ENCODE data around the gene HNRNPAB. TPM values are rescaled to one million over a fixed set of nuclear protein-coding genes. Genes with fewer than 3 reads are reported as not detected.
A peak's percentile ranks its signal among the peaks of the same experiment; 100 is the strongest.

HNRNPAB gene
- polyA plus RNA-seq (ENCODE audit: insufficient read length): 163 TPM
- long read RNA-seq, donor 1, transcript HNRNPAB-202 (8 exons, 1,796 nt): minor isoform, 9 of 88 reads
- long read RNA-seq, donor 1, transcript HNRNPAB-205 (6 exons, 1,674 nt): minor isoform, 5 of 88 reads
- long read RNA-seq, donor 1, transcript HNRNPAB-204 (7 exons, 1,785 nt): major isoform, 11 of 88 reads
- long read RNA-seq, donor 1, partial matches to known transcripts: 61 of 88 reads
- long read RNA-seq, donor 1, other reads (novel, unspliced or antisense): 0 of 88 reads
- long read RNA-seq, donor 2, transcript HNRNPAB-202 (8 exons, 1,796 nt): major isoform, 9 of 90 reads
- long read RNA-seq, donor 2, partial matches to known transcripts: 63 of 90 reads
- long read RNA-seq, donor 2, other reads (novel, unspliced or antisense): 7 of 90 reads
- long read RNA-seq, donor 3, partial matches to known transcripts: 30 of 39 reads
- long read RNA-seq, donor 3, other reads (novel, unspliced or antisense): 0 of 39 reads
- long read RNA-seq, donor 4, partial matches to known transcripts: 6 of 6 reads
- long read RNA-seq, donor 4, other reads (novel, unspliced or antisense): 0 of 6 reads
- long read RNA-seq, donor 5, transcript HNRNPAB-201 (7 exons, 1,602 nt): minor isoform, 12 of 133 reads
- long read RNA-seq, donor 5, transcript HNRNPAB-202 (8 exons, 1,796 nt): major isoform, 13 of 133 reads
- long read RNA-seq, donor 5, partial matches to known transcripts: 90 of 133 reads
- long read RNA-seq, donor 5, other reads (novel, unspliced or antisense): 12 of 133 reads
- long read RNA-seq, donor 6, transcript HNRNPAB-205 (6 exons, 1,674 nt): minor isoform, 6 of 100 reads
- long read RNA-seq, donor 6, transcript HNRNPAB-204 (7 exons, 1,785 nt): major isoform, 7 of 100 reads
- long read RNA-seq, donor 6, transcript HNRNPAB-201 (7 exons, 1,602 nt): minor isoform, 6 of 100 reads
- long read RNA-seq, donor 6, partial matches to known transcripts: 76 of 100 reads
- long read RNA-seq, donor 6, other reads (novel, unspliced or antisense): 0 of 100 reads
- long read RNA-seq, donor 7, transcript HNRNPAB-203 (2 exons, 578 nt): minor isoform, 5 of 114 reads
- long read RNA-seq, donor 7, transcript HNRNPAB-201 (7 exons, 1,602 nt): major isoform, 14 of 114 reads
- long read RNA-seq, donor 7, transcript HNRNPAB-202 (8 exons, 1,796 nt): minor isoform, 13 of 114 reads
- long read RNA-seq, donor 7, partial matches to known transcripts: 74 of 114 reads
- long read RNA-seq, donor 7, other reads (novel, unspliced or antisense): 0 of 114 reads
- long read RNA-seq, donor 8, partial matches to known transcripts: 15 of 18 reads
- long read RNA-seq, donor 8, other reads (novel, unspliced or antisense): 0 of 18 reads

DNA sequence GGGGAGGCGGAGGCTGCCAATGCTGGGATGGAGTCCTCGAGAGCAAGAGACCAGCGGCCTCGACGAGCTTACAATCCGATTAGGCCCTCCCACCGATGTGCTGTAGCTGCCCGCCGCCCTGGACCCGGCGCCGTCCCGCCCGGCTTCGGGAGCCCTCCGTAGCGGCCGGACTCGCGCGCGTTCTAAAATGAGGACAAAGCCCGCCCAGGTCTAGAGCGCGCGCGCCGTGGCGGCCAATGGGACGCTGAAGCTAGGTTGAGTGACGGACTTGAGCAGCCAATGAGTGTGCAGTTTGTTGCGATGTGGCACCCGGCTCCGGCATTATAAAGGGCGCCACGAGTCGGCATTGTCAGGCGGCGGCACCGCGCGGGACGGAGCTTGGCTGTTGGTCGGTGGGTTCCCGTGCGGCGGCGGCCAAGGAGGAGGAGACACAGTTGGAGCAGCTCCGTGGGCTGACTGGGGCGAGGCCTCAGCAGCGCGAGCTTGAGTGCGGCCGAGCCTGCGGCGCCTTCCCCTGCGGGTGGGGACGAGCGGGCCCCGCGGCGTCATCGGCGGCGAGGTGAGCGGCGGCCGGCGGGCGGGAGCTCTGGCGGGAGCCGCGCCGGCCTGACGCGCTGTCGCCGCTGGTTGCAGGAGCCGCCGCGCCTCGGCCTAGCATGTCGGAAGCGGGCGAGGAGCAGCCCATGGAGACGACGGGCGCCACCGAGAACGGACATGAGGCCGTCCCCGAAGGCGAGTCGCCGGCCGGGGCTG, at the start of gene HNRNPAB:
TSS of gene HNRNPAB (plus strand) at position 352 of the 753 bp plus-strand sequence. CDS start at position 657, 305 bp downstream.
- peak; percentile 95 for DNase-seq

DNA sequence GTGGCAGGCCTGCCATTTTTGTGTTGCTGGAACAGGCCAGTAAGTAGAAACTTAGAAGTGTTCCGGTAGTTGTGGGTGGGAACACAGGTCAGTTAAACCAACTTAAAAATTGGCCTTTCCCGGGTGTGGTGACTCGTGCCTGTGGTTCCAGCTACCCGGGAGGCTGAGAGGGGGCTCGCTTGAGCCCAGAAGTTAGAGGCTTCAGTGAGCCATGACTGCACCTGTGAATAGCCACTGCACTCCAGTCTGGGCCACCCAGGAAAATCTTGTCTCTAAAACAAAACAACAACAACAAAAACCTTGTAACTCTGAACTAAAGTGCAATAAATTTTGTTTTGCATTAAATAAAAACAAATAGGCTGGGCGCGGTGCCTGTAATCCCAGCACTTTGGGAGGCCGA, 49.3 kb upstream of the HNRNPAB start:
- DNase-seq: no peak

DNA sequence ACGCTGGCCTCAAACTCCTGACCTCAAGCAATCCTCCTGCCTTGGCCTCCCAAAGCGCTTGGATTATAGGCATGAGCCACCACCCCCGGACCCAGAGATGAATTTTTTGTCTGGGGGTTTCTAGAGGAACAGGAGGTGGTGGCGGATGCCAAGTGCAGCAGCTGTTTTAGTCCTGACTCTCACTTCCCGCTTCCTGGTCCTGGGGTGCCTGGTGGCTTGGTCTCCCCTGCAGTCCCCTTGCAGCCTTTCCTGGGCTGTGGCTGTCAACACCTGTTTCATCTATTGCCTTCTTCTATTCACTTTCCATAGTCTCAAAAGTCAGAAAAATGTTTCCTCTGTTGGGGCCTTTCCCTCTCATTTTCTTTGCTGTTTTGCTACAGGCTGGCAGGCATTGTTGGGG, 44.2 kb upstream of the HNRNPAB start:
- DNase-seq: no peak

DNA sequence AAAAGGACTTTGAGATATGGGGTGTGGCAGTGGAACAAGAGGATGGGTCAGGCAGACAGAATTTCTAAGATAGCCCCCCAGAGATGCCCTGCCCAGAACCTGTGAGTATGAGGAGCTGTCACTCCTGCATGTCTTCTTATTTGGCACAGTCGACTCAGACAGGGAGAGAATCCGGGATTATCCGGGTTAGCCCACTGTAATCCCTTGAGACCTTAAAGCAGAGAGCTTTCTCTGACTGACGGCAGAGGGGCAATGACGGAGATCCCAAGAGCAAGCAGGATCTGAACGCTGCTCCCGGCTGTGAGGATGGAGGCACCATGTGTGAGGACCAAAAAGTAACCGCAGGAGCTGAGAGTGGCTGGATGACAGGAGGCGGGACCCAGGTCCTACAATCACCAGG, 41.9 kb upstream of the HNRNPAB start:
- no peak for DNase-seq

DNA sequence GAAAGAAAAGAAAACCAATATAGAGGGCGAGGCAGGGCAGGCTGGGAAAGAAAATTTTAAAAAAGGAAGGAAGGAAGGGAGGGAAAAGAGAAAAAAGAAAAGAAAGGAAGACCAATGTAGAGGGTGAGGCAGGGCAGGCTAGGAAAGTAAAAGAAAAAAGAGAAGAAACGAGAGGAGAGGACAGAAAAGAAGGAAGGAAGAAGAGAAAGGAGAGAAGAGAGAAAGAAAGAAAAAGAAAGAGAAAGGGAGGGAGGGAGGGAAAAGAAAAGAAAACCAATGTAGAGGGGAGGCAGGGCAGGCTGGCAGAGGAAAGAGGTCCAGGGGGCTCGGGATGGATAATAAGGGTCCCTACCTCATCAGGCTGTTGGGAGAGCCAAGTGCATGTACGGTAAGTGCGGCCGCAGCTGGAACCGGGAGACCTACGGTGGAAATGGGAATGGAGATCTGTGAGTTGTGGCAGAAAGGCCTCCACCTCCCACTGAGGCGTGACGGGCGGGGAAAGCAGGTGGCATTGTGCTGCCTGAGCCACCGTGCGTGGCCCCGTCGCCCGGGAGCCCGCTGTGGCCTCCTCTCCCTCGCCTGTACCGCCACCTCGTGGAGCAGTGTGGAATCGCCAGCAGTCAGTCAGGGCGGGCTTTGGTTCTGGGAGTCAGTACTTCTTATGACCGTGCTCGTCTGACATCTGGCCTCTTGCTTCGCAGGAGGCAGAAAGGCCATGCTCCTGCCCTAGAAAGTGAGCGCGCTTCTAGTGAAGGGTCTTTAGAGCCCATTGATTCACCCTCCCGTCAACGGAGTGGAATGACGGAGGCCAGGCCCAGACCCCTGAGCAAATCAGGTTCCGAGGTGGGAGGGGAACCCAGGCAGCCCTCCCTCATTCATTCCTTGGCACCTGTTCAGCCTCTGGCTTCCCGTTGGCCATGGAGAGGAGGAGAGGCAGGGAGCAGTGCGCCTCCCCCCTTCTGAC, 40.3 kb upstream of the HNRNPAB start:
- DNase-seq: peak; percentile 87

DNA sequence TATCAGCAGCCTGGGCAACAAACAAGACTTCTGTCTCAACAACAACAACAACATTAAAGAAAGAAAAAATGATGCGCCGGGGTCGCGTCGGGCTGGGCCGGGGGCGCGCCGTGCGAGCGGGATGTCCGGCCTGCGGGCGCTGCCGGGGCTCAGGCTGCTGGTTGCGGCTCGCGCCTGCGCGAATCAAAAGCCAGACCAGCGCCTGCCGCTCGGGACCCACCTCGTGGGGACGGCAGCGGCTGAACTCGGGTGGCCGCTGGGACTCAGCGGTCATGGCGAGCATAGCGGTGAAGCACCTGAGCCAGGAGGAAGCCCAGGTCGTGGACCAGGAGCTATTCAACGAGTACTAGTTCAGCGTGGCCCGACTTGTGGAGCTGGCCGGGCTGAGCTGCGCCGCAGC, 38.8 kb upstream of the HNRNPAB start:
- DNase-seq: no peak

DNA sequence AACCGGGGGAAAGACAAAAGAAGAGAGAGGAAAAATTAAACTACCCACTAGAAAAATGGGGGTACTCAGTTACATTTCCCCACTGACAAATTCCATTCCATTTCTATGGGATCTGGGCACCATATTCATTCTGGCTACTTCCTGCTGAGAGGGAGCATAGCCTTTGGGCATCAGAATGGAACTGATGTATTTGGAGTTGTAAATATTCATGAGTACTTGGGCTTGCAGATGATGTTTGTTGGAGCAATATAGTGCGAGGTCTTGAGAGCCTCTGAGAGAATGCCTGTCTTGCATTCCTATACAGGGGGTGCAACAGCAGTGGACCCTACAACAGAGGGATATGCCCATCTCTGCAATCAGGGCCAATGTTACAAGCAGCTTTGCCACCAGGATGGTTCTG, 33.9 kb upstream of the HNRNPAB start:
- DNase-seq: no peak

DNA sequence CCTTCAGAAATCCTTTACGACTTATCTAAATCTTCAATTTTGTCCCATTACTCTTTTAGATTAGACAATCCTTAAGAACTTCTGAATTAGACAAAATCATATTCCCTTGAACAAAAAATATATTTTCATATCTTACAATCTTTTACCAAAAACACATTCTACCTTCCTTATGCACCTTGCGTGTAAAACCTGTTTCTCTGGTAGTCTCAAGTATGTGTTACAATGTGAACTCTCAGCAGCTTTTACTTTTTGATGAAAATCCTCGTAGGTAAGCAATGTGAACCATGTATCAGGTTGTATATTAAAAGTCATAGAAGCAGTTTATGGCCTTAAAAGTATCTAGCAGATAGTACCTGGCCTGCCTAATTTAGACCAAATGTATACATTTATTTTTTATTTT, 29.9 kb upstream of the HNRNPAB start:
- DNase-seq: no peak

DNA sequence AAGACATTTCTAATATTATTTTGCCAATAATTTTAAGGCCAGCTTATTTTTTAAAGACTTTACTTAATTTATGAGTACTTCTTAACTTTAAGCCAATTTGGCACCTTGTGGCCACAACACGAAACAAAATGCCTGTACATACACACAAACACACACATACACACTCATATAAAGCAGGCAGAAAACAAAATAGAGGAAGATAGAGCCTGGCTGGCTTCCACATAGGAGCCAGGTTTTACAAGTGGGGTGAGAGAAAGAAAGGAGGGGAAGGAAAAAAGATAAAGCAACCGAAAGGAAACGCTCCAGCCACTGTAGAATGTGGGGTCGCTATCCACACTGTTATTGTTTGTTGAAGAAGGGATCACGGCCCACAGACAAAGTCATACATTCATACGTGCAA, 27.5 kb upstream of the HNRNPAB start:
- DNase-seq: no peak

DNA sequence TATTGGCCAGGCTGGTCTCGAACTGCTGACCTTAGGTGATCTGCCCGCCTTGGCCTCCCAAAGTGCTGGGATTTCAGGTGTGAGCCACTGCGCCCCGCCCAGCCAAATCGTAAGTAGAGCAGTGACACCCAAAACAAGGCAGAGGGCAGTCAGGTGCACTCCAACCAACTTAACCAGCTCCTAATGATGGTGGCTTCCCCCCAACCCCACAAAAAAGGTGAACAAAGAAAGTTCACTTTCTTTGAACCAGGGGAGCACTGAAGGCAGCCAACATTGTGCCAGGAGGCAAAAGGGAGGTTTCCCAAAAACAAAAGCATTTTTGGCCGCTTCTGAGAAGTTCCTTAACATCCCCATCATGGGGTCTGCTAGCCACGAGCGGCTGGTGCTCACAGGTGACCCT, 26.8 kb upstream of the HNRNPAB start:
- no peak for DNase-seq

DNA sequence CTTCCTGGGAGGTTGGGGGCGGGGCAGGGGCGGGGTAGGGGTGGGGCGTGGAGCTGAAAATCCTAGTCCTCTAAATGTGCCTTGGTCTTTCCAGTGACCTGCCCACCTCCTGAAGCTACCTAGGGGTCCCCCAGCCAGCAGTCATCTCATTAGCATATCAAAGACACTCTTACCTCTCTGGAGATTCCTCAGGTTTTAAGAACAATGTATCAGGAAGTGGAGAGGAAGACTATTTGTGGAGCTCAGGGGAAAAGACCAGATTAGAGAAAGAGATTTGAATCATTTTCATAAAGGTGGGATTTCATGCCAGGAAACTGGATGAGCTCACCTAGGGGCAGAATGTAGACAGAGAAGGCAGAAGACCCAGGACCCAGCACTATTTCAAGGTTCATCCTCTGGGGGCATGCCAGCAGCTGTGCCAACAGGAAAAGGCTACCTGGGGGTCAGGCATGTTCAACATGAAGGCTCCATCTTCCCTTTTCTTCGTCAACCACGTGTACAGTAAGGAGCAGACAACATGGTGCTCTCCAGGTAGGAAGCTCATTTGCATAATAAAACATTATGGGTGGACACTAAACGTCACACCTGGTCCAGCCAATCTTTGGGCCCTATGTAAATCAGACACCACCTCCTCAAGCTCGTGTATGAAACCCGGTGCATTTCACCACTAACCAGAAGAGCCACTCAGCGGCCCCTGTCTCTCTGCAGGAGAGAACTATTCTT, 24.0 kb upstream of the HNRNPAB start:
- DNase-seq: no peak

DNA sequence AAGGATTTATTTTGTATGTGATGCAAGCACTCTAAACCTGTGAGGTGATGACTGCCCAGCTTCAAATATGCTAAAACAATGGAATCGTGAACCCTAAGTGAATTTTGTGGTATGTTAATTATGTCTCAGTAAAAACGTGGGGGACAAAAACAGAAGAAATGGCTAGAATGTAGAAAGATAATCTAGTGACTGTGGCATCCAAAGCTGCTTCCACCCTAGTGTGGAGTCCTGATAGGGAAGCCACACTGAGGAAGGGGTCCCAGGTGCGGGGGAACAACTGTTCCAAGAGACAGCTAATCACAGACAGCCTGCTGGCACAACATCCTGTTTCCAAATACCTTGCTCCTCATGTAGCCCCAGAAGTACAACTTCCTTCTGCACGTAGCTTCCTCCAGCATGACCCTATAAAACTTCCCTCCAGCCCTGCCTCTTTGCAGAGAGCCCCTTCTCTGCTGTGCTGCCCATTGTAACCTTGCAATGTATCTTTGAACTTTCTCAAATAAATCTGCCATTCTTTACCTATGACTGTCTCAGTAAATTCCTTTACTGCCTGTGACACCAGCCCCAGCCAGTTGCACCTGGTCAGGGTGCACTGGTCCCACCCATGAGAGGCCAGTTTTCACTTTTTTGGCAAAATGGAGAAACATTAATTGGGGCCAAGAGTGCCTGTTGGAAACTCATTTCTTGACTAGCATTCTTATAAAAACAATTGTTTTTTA, 22.0 kb upstream of the HNRNPAB start:
- DNase-seq: no peak

DNA sequence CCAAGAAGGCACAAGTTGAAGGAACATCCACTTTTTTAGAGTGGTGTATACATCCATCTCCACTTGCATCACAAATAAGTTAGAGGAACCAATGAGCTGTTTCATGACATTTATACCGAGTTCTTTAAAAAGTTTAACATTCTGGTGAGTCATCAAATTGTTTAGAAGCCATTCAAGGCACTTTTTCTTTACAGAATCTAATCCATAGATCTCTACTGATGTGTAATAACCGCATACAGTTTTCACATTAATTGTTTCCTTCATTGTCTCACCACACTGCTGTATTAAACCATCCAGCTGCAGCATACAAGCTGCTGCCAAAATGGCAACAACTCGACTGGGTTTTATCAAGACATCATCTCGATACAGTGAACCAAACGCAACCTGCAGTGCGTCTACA, 17.9 kb upstream of the HNRNPAB start:
- DNase-seq: no peak

DNA sequence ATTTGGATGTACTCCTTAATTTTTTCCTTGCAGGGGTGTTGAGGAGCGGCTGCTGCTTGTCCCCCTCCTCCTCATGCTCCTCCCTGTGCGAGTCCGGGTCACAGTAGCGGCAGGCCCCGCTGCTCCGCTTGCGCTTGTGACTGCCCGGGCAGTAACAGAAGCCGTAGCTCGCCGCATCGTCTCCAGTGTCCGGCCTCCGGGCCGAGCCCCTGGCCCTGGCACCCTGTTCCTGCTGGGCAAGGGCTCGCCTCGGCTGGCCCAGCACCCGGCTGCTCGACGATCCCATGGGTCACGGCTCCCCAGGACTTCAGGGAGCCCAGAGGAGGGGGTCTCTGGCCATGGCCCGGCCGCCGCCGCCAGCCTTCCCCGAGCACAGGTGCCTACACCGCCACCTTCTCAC, 17.3 kb upstream of the HNRNPAB start, which contains the start of gene GMCL2:
TSS of gene GMCL2 (minus strand) at position 358 of the 400 bp plus-strand sequence. CDS start at position 286, 72 bp downstream.
- DNase-seq: no peak

DNA sequence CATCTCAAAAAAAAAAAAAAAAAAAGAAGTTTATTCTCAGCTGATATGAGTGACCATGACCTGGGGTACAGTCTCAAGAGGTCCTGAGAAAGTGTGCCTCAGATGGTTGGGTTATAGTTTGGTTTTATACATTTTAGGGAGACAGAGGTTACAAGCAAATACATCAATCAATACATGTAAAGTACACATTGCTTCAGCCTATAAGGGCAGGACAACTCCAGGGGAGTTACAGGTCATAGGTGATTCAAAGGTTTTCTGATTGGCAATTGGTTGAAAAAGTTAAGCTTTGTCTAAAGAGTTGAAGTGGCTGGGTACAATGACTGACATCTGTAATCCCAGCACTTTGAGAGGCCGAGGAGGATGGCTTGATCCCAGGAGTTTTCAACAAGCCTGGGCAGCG, 14.9 kb upstream of the HNRNPAB start:
- DNase-seq: no peak

DNA sequence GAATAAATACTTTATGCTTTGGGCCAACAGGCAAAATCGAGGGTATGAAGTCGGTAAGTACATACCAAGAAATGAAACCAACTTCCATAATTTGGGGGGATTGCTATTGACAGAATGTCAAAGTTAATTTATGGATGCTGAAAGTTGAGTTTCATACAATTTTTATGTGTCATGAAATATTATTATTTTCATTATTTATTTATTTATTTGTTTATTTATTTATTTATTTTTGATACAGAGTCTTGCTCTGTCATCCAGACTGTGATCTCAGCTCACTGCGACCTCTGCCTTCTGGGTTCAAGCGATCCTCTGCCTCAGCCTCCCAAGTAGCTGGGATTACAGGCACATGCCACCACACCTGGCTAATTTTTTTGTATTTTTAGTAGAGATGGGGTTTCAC, 12.7 kb upstream of the HNRNPAB start:
- no peak for DNase-seq

DNA sequence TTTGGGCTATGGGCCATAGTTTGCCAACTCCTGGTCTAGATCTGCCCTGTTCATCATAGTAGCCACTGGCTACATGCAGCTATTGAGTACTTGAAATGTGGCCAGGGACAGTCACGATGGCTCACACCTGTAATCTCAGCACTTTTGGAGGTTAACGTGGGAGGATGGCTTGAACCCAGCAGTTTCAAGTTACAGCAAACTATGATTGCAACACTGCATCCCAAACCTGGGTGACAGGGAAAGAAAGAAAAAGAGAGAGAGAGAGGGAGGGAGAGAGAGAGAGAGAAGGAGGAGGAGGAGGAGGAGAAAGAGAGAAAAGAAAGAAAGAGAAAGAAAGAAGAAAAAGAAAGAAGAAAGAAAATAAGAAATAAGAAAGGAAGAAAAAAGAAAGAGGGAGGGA, 12.1 kb upstream of the HNRNPAB start:
- no peak for DNase-seq

DNA sequence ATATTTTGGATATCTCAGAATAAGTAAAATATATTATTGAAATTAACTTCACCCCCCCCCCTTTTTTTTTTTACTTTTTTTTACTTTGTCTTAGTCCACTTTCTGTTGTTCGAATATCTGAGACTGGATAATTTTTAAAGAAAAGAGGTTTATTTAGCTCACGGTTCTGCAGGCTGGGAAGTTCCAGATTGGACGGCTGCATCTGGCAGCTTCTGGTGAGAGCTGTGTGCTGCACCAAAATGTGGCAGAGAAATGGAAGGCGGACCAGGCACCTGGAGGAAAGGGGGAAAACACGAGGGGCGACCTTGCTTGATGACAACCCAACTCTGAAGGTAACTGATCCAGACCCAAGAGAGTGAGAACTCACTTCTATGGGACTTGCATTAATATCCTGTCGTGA, 11.5 kb upstream of the HNRNPAB start:
- DNase-seq: no peak
